SK-N-SH treated with all-trans-retinoic acid at 6 μM for 48 hours (cell line): ENCODE results near the gene SMR3A.

Experiments
- ATAC-seq: fragments of 200-7000 bp; cut with Tn5 transposase; 3 replicates; pipeline ENCODE4 v1.9.1; 2020; ENCODE audit warnings: mild to moderate bottlenecking, moderate library complexity
- ARNTL ChIP-seq: fragments of 450-650 bp; formaldehyde crosslinking; IDR thresholded peaks from 2 replicates; pipeline ENCODE4 v1.5.0; 2020; ENCODE audit warnings: low read depth, mild to moderate bottlenecking, moderate library complexity, borderline replicate concordance
- CSDC2 ChIP-seq: fragments of 250-450 bp; sonication (Bioruptor Pico); IDR thresholded peaks from 2 replicates; pipeline ENCODE4 v1.5.0; 2020; ENCODE audit warnings: mild to moderate bottlenecking, moderate library complexity
- CSRNP3 ChIP-seq: fragments of 250-450 bp; sonication (Bioruptor Pico); IDR thresholded peaks from 2 replicates; pipeline ENCODE4 v1.5.1; 2021; ENCODE audit warnings: mild to moderate bottlenecking, moderate library complexity
- ESRRG ChIP-seq: fragments of 250-450 bp; sonication (Bioruptor Pico); IDR thresholded peaks from 2 replicates; pipeline ENCODE4 v1.6.1; 2021; ENCODE audit warnings: mild to moderate bottlenecking
- GLIS3 ChIP-seq: fragments of 250-450 bp; sonication (Bioruptor Pico); IDR thresholded peaks from 2 replicates; pipeline ENCODE4 v1.5.0; 2020; ENCODE audit warnings: mild to moderate bottlenecking, moderate library complexity
- ISL1 ChIP-seq: fragments of 250-450 bp; sonication (Bioruptor Pico); IDR thresholded peaks from 2 replicates; pipeline ENCODE4 v2.1.2; 2022; ENCODE audit warnings: mild to moderate bottlenecking, moderate library complexity
- OSR1 ChIP-seq: fragments of 250-450 bp; sonication (Bioruptor Pico); IDR thresholded peaks from 2 replicates; pipeline ENCODE4 v1.8.0; 2022; ENCODE audit warnings: moderate library complexity, mild to moderate bottlenecking, inconsistent platforms
- PATZ1 ChIP-seq: fragments of 250-450 bp; sonication (Bioruptor Pico); IDR thresholded peaks from 2 replicates; pipeline ENCODE4 v1.8.0; 2020; ENCODE audit warnings: mild to moderate bottlenecking, moderate library complexity, borderline replicate concordance
- PPARA ChIP-seq: fragments of 250-450 bp; sonication (Bioruptor Pico); IDR thresholded peaks from 2 replicates; pipeline ENCODE4 v1.5.0; 2020; ENCODE audit warnings: mild to moderate bottlenecking, borderline replicate concordance
- RARB ChIP-seq: fragments of 250-450 bp; sonication (Bioruptor Pico); IDR thresholded peaks from 2 replicates; pipeline ENCODE4 v1.8.0; 2021; ENCODE audit warnings: mild to moderate bottlenecking, moderate library complexity
- TCF4 ChIP-seq: fragments of 250-450 bp; sonication (Bioruptor Pico); IDR thresholded peaks from 2 replicates; pipeline ENCODE4 v1.8.0; 2021; ENCODE audit warnings: mild to moderate bottlenecking, moderate library complexity, borderline replicate concordance
- TOX ChIP-seq: fragments of 250-450 bp; sonication (Bioruptor Pico); IDR thresholded peaks from 2 replicates; pipeline ENCODE4 v1.8.0; 2021; ENCODE audit warnings: mild to moderate bottlenecking, moderate library complexity, borderline replicate concordance
- TSHZ2 ChIP-seq: fragments of 250-450 bp; sonication (Bioruptor Pico); IDR thresholded peaks from 2 replicates; pipeline ENCODE4 v1.5.0; 2020; ENCODE audit warnings: mild to moderate bottlenecking, moderate library complexity
- ZC3H10 ChIP-seq: fragments of 250-450 bp; sonication (Bioruptor Pico); IDR thresholded peaks from 2 replicates; pipeline ENCODE4 v1.5.1; 2021; ENCODE audit warnings: mild to moderate bottlenecking, moderate library complexity
- ZFP3 ChIP-seq: fragments of 250-450 bp; sonication (Bioruptor Pico); IDR thresholded peaks from 2 replicates; pipeline ENCODE4 v1.5.0; 2020; ENCODE audit warnings: mild to moderate bottlenecking, moderate library complexity
- ZFP30 ChIP-seq: fragments of 450-650 bp; formaldehyde crosslinking; IDR thresholded peaks from 2 replicates; pipeline ENCODE4 v1.5.0; 2022; ENCODE audit warnings: mild to moderate bottlenecking, moderate library complexity
- ZNF70 ChIP-seq: fragments of 450-650 bp; formaldehyde crosslinking; IDR thresholded peaks from 2 replicates; pipeline ENCODE4 v1.5.0; 2020; ENCODE audit warnings: mild to moderate bottlenecking, moderate library complexity

Gene SMR3A

GRCh38 chr4:70382691-70383181, 22.2 kb downstream of the SMR3A start, which contains the start of gene SMR3B:
Gene SMR3B (plus strand): TSS chr4:70383131. CDS start chr4:70384511, 1,380 bp downstream.
- ATAC-seq, result no peak
- no peak for TF ChIP-seq ESRRG (CRISPR knock-in tag)
- TF ChIP-seq GLIS3 (CRISPR knock-in tag), result no peak
- TF ChIP-seq ZFP30, result no peak
- no peak for TF ChIP-seq PPARA (CRISPR knock-in tag)
- TF ChIP-seq TSHZ2 (CRISPR knock-in tag), result no peak

GRCh38 chr4:70392057-70392776, 31.7 kb downstream of the SMR3A start:
- TF ChIP-seq TCF4 (CRISPR knock-in tag) (no peak), ZFP30 (no peak), ZFP3 (CRISPR knock-in tag) (no peak), ISL1 (CRISPR knock-in tag) (no peak), TSHZ2 (CRISPR knock-in tag) (no peak), ESRRG (CRISPR knock-in tag) (no peak), TOX (no peak), RARB (no peak), ZC3H10 (CRISPR knock-in tag) (no peak), PATZ1 (CRISPR knock-in tag) (no peak), ARNTL (no peak), CSDC2 (CRISPR knock-in tag) (no peak)
- no peak for ATAC-seq

GRCh38 chr4:70397580-70397979, 37.0 kb downstream of the SMR3A start, which contains the start of gene OPRPN:
Gene OPRPN (plus strand): TSS chr4:70397940. CDS start chr4:70399286, 1,346 bp downstream.
- TF ChIP-seq CSRNP3 (CRISPR knock-in tag) (no peak), TSHZ2 (CRISPR knock-in tag) (no peak), ZC3H10 (CRISPR knock-in tag) (no peak), CSDC2 (CRISPR knock-in tag) (no peak), ZFP30 (no peak), TCF4 (CRISPR knock-in tag) (no peak), ZFP3 (CRISPR knock-in tag) (no peak), ESRRG (CRISPR knock-in tag) (no peak), OSR1 (no peak), ZNF70 (no peak), PPARA (CRISPR knock-in tag) (no peak), GLIS3 (CRISPR knock-in tag) (no peak)
- TF ChIP-seq, all 23 proteins: peak for 0
- ATAC-seq, result no peak
